Measurements from ENCODE around the gene FKBP5.

- TF ChIP-seq CTCF (IDR thresholded peaks at IDR 0.05; ENCODE audit: low read length) (no peak), EZH2 (IDR thresholded peaks at IDR 0.05; ENCODE audit: borderline replicate concordance, low read length) (no peak)
Observed at GRCh38 chr6:35613762-35614161, 75.0 kb downstream of the FKBP5 start.

Data from OCI-LY1 (cell line).